Panc1 (cell line): ENCODE measurements around the gene RAD50.
"Not testable (repeated sequence)": the region's sequence is repeated elsewhere in the genome, so short reads cannot be mapped to it uniquely, and the experiment has no call there.

Source experiments
- CTCF ChIP-seq: fragments of 450-650 bp; IDR thresholded peaks from 2 replicates; pipeline ENCODE4 v1.5.1; 2017; ENCODE audit warnings: mild to moderate bottlenecking
- TCF7L2 ChIP-seq: IDR thresholded peaks from 2 replicates; pipeline ENCODE4 v1.6.1; 2011; ENCODE audit warnings: mild to moderate bottlenecking, low read depth, low read length, inconsistent platforms

- not testable (repeated sequence) for TF ChIP-seq CTCF, TCF7L2
Observed at GRCh38 chr5:132584560-132584959, 27.8 kb downstream of the RAD50 start.
